GM21447 (cell line): ENCODE data around the gene ASAH2.
A peak's percentile ranks its signal among the peaks of the same experiment; 100 is the strongest.
"Not testable (repeated sequence)": the region's sequence is repeated elsewhere in the genome, so short reads cannot be mapped to it uniquely, and the experiment has no call there.

ENCODE experiments used
- ATAC-seq: cut with Tn5 transposase; IDR thresholded peaks from one replicate; pipeline ENCODE4 v1.9.1; 2021; ENCODE audit not compliant: unreplicated experiment

Gene ASAH2

DNA sequence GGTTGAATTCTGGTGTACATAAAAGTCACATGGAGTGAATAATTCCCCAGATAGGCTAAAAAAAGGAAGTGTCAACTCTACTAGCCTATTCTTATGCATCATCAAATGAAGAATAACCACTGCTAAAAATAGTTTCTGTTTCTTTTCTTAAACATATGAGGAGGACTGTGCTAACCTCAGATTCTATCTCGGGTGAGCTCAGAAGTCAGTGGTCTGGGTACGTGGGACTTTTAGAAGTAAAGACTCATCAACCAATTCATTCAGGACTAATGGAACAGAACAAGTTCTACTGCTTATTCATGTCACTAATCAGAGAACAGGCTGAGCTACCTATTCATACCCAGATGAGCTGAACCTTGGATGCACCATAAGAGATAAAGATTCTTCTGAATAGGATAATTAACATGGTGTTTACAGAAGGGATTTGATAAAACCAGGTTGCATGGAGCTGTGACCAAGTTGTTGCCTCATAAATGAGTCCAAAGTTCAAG lies 9.5 kb upstream of the ASAH2 start:
- peak; percentile 99 for ATAC-seq

DNA sequence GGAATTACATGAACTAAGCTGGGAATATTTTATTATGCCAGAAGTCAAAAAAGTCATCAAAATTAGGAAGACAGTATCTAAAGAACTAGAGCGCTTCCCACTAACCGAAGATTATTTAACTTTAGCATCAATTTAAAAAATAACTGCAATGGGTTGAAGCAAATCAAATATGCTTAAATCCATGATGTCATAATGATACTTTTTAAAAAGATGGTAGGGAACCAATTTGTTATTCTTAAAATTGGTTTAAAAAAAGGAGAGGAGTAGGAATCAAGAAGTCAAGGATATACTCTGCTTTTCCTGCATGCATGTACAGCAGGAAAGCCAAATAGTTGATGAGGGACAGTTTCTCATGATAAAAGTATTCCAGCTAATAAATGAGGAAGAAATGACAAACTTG lies 3.2 kb upstream of the ASAH2 start:
- no peak for ATAC-seq

DNA sequence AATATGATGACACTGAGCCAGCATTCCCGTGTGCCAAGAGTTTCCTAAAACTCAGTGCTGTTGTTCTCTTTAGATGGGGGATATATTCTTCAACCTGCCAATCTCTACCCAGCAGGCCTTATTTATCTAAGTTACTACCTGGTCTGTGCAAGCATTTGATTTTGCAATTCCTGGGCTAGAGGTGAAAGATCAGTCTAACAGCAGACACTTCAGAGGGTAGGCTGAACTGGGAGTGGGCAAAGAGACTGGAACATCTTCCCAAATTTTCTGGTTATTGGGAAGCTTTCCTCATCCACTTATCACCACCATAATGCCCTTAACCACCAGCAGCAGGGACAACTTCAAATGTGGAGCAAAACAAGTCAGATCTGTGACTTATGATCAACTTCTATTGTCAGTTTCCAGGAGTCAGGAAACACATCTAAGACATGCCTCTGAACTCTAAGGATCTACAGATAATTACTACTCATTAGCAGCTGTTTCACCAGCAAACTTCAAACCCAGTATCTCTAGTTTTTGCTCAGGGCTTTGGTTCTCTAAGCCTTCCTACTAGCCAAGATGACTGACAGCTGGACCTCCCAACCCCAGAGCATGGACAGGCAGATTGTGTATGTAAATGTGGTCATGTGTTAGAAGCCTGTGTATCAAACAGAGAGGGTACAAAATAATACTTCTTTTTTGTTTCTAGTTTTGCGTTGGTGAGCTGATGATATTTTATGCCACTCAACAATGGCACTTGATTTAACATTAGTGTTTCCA lies 1.0 kb downstream of the ASAH2 start:
- no peak for ATAC-seq

DNA sequence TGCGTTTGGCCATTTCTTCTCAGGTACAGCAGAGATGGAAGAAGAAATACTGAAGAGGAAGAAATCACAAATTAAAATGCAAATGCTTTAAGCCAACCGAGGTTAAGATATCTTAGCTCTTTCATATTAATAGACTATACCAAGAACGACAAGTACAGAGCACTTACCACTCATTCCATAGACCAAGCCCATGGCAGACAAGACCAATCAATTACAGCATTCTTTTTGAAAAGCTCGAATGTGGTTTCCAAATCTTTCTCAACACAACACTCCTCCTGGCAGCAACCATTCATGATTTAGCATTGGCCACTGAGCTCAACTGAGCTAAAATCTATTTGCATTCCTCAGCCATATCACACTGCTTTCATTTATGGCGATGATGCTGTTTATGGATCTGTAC lies 2.7 kb downstream of the ASAH2 start:
- no peak for ATAC-seq

DNA sequence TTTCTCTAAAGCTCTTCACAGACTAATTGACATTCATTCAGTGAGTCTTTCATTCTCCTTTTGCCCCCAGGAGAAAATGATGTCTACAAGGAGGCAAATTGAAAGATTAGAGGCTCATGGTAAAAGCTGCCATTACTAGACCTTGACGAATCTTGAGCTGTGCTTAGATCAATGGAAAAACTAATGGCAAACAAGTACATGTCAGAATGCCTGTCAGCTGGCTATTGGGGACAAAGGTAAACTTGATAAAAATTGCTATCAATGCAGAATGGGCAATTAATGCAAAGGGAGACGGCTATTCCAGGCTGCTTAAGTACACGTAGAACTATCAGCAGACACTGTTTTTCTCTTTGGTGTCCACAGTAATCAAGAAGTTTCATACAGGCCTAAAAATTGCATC lies 3.3 kb downstream of the ASAH2 start:
- no peak for ATAC-seq

DNA sequence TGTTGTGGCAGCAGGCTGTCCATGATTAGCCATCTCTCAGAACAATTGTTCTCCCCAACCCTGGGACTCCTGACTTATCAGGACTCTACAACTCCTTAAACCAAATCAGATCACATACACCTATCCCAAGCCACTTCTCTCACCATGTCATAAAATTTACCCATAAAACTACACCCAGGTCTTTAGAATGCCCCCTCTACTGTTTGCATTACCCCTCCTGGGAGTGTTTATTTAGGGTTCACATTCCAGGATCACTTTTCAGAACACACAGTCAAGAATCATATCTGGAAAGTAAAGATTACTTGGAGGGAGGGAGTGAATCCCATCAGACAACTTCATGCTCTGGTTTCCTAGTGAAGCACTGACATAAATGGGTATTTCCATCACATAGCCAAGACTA lies 7.1 kb downstream of the ASAH2 start:
- ATAC-seq, result no peak

DNA sequence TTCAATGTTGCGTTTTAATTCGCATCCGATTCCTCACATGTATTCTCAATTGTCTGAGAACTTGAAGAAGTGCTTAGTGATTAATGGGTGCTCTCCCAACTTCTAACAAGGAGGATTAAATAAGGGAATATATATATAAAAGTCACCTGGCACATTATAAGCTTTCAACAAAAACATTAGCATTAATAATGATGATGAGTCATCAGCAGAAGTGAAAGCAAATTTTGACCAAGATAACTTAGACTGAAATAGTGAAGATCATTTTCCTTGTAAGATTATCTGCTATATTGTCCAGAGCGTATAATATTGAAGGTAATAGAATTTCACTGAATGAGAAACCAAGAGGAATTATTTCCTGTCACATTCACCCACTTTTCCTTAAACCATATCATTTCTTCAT lies 8.5 kb downstream of the ASAH2 start:
- ATAC-seq, result no peak

DNA sequence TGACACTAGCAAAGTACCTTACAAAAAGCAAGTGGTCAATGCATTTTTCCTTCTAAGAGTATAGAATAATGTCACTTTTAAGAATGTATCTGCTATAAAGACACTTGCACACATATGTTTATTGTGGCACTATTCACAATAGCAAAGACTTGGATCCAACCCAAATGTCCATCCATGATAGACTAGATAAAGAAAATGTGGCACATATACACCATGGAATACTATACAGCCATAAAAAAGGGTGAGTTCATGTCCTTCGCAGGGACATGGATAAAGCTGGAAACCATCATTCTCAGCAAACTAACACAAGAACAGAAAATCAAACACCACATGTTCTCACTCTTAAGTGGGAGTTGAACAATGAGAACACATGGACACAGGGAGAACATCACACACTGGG lies 9.8 kb downstream of the ASAH2 start:
- ATAC-seq, result not testable (repeated sequence)

DNA sequence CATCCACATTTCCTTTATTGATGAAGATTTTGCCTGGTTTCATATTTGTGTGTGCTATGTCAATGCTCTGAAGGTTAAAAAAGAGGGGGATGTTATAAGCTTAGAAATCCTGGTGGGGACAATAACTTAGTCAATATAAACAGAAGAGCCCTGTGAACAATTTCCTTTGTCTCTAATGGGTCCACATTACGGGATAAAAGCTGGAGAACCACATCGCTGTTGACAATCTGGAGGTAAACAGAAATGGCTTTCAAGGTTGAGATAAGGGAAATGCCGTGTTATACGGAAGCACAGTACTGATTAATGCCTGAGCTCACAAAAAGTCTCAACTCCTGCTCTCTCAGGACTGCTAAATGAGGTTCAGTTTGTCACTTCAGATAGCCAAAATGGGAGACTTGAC lies 16.8 kb downstream of the ASAH2 start:
- ATAC-seq, result no peak

DNA sequence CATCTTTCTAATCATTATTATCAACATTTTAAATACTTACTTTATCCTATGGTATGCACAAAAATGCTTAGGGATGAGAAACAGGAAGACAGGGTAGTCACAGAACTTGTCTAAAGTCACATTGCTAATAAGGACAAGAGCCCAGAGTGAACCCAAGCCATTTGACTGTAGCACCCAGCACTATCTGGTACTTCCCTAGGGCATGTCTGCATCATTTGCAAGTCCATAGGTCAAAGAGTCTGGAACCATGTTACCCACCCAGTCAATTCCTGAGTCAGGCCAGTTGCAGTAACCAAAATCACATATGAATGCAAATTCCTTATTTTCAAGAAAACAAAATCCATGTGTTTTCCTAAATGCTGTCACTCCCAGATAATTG lies 19.1 kb downstream of the ASAH2 start:
- ATAC-seq, result no peak

DNA sequence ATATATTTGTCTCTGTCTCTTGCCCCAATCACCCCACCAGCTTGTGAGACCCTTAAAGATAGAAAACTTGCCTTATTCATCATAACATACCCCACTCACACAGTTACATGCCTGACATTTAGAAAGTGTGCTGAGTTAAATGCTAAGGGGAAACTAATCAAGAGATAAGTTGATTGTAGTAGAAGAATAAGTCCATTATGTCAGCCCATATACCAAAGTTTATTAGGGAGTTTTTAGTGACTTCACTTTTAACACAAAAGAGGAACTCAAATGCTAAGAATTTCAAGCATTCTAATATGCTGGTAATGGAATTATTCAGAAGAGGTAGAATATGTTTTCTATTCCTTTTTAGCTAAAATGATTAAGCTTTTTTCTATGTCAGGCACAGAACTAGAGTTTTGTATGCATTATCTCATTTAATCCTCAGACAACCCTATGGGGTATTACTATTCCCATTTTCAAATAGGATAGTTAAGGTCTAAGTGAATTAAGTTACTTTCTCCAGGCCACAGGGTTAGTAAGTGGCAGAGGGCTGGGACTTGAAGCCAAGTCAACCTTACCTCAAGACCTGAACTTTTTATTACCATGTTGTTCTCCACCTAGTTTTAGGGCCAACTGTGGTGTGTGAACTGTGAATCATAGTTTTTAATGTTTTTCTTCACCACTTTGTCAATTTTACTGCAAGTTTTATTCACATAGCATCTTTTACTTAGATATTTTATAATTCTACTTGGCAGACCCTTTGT lies 19.6 kb downstream of the ASAH2 start:
- ATAC-seq, result no peak

DNA sequence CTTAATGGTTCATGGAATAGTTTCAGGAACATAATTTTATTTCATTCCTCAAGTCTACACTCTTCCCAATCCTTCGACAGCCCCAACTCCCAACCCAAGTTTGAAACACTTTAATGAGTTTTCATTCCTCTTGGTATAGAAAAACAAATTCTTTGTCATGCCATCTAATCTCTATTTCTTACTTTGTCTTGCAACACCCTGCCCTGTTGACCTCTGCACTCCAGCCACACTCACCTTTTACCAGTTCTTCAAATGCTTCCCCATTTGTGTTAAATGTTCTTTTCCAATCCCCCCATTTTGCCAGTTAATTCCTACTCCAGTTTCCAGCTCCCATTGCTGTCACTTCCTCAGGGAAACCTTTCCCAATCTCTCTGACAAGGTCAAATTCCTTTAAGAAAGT lies 21.9 kb downstream of the ASAH2 start:
- ATAC-seq, result no peak

DNA sequence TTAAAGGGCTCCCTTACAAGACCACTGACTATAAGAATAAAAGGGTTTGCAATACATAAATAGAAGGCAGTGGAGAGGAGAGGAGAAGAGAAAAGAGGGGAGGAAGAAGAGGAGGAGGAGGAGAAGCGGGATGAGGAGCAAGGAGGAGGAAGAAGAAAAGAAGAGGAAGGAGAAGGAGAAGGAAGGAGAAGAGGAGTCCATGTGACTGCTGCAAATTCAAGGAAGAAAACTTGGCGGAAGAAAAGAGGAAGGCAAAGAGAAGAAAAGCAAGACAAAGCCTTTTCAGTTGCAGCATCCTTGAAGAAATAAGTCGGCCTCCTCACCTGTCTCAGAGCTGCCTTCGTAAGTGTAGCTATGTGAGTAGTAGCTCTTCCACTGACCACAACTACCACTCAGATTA lies 22.6 kb downstream of the ASAH2 start:
- ATAC-seq, result no peak

DNA sequence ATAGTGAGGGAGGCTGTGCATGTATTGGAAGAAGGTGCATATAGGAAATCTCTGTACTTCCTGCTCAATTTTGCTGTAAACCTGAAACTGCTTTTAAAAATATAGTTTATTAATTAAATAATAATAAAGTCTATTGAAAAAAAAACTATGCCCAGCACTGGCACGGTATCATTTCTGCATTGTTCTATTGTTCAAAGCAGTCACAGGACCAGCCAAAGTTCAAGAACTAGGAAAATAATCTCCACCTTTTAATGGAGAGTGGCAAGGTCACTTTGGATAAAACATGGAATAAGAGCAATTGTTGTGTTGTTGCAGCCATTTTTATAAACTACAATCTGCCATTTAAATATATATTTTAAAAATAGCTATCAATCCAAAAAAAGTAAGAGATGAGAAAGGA lies 24.7 kb downstream of the ASAH2 start:
- ATAC-seq, result no peak

DNA sequence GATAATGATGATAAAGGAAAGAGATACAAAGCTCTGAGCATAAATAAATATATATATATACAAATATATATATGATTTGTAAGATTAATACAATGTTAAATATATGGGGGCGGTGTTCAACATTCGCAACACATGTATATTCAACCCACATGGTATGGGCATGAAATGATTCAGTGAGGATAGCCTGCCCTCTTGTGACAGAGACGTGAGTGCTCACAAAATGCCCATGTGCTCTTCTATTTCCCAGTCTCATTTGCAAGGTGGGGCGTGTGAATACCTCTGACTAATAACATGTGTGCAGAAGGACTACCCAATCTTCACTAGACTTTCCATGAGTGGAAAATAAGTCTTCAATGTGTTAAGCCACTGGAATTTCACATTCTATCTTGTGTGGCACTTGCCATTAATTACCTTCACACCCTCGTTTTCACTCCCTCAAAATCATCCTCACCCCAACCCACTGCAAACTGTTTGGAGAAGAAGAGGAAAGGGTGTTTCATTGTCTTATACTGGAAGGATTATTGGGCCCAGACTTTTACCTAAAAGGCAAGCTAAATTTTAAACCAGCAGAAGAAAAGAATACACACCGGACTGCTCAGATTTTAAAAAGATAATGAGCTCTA lies 26.9 kb downstream of the ASAH2 start:
- peak; percentile 97 for ATAC-seq

DNA sequence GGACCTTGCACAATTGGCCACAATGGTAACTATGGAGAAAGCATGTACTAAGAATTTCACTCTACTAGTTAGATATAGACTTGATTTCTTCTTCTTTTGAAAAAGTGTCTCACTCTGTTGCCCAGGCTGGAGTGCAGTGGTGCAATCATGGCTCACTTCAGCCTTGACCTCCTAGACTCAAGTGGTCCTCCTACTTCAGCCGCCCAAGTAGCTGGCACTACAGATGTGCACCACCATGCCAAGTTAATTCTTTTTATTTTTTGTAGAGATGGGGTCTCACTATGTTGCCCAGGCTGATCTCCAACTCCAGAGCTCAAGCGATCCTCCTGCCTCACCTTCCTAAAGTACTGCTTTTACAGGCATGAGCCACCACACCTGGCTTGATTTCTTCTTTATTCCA lies 29.1 kb downstream of the ASAH2 start:
- ATAC-seq, result no peak

DNA sequence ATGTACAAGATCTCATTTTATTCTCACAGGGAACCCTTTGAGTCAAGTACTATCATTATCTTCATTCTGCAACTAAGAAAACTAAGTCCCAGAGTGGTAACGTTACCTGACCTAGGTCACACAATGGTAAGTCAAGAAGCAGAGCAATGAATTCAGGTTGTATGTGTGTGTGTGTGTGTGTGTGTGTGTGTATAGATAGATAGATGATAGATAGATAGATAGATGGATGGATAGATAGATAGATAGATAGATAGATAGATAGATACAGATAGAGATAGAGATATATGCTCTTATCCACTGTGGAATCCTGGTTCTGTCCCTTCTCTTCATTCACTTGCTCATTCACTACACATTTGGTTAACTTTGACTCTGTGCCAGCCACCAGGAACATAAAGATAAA lies 29.8 kb downstream of the ASAH2 start:
- no peak for ATAC-seq

DNA sequence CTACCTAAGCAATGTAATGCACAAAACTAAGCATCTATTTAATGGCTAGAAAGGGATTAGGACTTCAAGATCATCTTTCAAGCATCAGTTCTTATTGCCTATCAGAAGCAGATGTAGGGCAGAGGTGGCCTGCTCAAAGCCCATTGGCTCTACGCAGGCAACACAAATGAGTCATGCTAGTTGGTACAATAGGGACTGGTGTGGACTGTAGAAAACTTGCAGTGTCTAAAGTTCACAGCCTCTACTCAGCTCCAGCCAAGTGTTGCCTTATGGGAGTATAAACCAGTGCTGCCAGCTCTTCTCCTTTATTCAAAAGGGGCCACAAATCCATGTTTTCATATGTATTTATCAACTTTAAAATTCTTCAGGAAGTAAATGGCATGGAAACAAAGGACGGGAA lies 31.7 kb downstream of the ASAH2 start:
- ATAC-seq, result no peak

DNA sequence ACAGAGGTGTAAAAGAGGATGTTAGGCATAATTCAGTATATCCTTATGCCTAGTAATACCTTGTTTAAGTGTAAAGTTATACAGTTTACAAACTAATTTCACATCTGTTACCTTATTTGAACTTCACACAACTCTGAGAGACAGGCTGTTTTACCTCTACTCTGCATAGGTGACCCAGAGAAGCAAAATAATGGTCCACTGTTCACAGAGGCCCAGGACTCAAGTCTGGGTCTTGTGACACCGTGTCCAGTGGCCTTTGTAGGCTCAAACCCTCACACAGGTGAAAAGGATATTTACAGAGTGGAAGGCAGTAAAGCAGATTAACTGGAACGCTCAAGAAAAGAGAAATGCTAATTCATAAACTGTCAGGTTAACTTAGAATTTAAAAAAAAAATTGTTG lies 32.1 kb downstream of the ASAH2 start:
- no peak for ATAC-seq

DNA sequence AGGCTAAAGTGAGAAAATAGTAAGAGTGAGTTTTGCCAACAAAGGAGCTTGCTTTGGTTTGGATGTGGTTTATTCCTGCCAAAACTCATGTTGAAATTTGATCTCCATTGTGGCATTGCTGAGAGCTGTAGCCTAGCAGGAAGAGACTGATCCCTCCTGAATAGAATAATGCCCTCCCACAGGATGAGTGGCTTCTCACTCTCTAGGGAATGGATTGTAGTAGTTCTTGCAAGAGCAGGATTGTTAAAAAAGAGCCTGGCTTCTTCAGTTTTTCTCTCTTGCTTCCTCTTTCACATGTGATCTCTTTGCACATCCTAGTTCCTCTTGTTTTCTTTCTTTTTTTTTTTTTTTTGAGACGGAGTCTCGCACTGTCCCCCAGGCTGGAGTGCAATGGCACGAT lies 34.4 kb downstream of the ASAH2 start:
- no peak for ATAC-seq

DNA sequence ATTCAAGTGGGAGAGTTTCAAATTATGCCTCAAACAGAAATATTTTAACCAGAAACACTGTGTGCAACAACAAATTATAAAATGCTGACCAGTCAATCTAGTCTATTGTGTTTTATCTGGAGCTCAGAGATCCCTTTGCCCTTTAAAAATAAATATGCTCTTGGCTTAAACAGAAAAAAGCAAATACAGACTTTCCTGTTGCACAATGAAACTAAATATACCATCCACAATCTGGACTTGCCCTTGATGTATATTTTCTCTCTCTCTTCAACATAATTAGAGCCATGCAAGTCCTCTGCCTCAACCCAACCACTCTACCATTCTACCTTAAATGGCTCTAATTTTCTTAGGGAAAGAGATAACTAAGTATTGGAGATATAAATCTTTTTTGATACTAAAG lies 34.9 kb downstream of the ASAH2 start:
- ATAC-seq, result no peak

DNA sequence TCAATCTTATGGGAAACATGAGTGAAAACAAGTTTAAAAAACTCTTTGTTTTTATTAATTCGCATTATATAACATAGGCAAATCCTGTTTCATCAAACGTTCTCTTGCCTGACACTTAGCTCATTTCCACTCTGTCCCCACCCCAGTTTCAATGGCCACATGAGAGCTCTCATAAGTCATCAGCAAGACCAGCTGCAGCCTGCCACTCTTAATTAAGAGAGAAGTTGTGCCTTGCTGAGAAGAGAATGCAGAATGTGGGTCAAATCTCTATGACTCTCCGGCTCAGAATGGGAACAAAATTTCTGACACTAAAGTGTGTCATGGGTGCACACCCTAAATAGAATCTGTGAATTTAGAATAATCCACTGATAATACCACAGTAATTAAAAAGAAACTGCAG lies 39.6 kb downstream of the ASAH2 start:
- ATAC-seq, result no peak
